Stimulated activated CD8-positive, alpha-beta memory T cell treated with anti-CD3 and anti-CD28 coated beads, Interleukin-12 subunit alpha, Interleukin-12 subunit beta, amount 100 ng/mL, for 4 hours (primary cell): ENCODE measurements around the gene TTC28.

Source experiments
- DNase-seq: peaks from one replicate; pipeline ENCODE4 v3.0.0-alpha.2; 2020; ENCODE audit warnings: low read depth

Gene TTC28

DNA sequence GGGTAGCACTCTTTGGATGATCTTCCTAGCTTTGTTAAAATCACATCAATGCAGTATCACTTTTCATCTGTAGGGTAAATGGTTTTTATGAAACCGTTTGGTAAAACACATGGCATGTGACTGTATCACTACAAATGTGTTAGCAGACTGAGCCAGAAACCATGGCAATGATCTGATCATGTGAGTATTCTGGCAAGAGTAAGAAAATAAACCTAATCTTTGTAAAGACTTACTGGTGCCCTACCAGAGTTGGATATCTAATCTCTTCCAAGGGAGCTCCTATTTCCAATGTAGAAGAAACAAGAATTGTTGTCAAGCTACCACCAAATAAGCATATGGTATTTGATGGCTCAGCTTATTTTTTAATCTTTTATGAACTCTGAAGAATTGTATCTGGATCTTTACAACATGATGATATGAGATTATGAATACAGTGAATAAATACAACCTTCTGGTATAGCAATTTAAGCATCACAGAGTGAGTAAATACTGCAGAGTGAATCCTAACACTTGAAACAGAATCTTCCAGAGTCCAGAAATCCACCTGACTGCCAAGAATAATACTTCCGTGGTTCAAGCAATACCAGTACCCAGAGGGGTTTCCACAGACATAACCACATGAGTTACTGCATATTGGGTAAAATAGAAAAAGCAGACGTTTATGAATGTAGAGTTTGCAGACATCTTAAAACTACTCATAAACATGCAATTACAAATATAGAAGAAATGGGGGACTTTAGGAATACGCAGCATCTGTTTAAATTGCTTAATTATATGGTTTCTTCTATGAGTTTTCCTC is 238.8 kb downstream of the TTC28 start:
- no peak for DNase-seq

DNA sequence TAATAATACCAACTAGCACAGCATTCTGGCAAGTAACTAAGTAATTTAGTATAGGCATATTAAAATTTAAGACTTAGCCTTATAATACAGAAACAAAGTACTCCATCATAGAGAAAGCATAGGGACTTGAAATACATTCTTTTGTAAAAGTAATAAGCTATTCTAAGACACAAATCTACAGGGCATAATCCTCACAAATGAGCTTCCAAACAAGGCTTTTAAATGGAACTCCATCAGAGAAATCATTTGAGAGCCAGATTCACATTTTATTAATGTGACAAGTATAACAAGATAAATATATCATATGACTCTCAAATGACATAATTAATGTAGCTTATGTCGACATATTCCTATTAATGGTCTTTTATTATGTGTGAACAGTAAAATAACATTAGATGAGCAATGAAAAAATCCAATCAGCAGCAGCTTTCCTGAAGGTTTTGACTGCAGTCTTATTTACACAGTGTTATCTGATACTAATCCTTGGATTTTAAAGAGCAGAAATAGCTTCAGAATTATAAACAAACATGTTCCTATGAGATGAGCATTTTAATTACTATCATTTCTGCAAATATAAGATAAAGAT is 241.4 kb downstream of the TTC28 start:
- DNase-seq, result no peak

DNA sequence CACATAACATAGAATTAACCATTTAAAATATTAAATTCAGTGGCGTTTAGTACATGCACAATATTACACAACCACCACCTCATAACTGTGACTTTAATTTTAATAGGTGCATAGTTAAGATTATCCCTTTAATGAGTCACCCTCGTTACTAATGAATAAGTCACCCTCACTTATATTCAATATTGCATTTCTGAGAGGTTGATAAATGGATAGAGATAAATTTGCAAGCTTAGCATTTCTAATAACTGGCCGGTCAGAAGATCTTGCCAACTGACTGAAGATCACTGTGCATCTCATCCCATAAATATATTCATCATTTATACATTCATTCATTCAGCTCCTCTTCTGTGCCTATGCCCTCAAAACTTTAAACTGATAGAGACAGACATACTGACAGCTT is 243.7 kb downstream of the TTC28 start:
- no peak for DNase-seq

DNA sequence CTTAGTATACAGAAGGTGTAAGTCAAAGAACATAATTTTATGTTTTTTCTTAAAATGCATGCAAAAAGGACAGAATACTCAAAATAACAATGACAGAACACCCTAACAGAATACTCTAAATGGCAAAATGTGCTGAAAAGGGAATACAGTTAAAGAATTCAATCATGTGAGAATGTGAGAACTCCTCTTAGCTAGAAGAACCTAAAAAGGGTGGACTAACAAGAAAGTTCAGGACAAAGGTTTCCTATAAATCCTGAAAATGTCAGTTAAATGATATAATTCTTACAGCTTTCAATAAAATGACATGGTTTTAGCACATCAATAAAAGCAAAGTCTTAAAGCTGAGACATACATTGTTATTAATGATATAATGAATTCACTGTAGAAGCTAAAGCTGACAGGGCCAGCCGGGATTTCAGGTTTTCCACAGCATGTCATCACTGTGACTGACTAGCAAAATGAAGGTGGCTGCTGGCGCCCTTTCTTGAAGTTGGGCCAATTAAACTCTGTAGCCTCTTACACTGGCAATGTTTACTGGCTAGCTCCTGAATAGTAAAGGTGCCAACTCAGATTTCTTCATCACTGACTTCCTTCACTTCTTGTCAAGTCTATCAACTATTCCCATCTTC is 244.4 kb downstream of the TTC28 start:
- no peak for DNase-seq

DNA sequence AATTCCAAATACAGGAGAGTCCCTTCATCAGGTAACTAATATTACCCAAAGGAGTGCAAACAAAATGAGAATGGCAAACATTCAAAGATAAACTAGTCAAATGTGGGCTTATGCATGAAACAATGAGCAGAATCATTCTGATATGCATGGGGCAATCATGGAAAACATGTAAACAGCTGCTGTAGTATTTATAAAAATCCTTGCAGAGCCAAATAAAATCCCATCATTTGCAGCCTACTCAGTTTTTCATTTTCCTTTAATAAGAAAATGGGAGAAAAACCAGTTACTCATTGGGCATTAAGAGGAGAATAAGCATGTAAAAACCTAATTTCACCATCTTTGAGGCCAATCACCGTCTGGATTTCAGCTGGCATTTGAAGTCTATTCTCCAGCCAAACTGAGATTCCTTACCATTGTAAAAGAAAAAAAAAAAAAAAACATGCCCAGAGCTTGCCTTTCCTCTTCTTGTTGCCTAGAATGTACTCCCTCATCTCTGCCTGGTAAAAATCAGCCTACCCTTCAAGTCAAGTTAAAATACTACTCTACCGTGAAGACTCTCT is 249.1 kb downstream of the TTC28 start:
- DNase-seq, result no peak

DNA sequence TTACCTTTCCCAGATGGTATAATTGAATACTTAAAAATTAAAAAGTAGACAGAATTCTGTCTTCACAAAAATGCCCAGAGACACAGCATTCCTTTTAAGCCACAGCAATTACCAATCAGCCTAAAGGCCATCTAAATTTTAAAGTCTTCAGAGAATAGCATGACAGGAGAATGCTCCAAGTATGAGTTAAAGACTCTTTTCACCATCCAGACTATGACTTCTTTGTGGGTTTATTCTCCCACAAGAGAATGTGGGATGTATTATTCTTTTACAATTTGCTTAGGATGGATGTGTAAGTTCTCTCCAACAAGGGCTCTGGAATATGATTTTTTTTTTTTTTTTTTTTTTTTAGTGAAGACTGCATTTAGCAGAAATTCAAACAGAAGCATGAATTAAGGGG is 249.9 kb downstream of the TTC28 start:
- no peak for DNase-seq

DNA sequence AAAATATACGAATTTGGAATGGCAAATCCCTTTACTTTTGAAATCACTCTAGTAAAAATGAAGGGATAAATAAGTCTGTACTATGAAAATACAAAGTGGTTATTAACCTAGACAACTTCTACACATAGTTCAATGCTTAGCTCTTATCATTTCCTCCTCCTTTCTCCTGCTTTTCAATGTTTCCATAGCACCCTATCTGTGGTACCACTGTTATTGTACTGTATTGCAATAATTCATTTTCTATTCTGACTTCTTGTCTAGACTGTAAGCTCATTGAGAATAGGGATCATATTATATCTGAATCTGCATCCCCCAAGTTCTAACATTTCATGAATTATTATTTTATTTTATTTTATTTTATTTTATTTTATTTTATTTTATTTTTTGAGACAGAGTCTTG is 251.4 kb downstream of the TTC28 start:
- DNase-seq, result no peak

DNA sequence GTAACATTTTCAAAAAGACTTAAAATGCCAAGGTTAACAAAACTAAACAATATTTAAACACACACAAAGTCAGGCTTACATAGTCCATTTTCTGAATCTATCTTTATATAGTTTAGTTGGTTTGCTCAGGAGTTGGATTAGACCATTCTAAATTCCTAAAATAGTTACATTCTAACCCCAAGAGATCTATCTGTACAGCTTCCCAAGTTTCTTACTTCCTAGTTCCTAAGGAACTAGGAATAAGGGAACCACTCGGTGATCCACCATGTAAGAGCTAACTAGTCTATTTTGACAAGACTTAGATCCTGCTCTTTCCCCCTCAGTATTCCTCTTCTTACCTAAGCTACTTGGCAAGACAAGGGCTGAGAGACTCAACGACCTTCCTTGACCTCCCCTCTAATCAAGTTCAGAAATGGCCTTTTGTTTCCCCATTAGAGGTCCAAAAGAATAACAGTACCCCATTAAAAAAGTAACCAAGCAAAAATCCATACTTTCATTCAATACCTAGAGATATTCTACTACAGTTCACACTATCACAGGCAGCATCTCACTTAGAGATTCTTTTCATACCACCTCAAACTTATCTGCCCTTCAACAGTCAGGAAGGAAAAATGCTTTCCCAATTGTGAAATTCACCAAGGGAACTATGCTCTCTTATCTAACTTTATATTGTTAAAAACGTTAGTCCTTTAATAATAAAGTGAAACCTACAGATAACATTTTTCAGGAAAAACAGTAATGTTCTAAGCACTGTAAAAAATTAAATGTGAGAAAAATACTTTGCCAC is 253.1 kb downstream of the TTC28 start:
- DNase-seq, result no peak

DNA sequence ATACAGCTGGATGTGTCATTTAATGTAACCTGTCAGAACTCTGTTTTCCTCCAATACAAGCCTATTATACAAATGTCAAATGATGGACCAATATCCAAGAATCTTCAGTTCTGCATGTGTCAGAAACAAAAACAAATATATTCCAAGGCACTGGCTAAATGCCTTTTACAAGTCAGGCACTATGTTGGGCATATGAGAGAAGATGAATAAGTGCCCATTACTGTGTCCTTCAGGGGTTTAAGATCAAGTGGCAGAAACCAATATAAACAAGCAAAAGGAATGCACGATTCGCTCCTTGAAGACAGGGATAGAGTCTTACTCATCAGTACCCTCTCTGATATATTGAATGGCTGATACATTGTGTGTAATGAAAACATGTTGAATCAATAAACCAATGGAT is 254.4 kb downstream of the TTC28 start:
- DNase-seq, result no peak

DNA sequence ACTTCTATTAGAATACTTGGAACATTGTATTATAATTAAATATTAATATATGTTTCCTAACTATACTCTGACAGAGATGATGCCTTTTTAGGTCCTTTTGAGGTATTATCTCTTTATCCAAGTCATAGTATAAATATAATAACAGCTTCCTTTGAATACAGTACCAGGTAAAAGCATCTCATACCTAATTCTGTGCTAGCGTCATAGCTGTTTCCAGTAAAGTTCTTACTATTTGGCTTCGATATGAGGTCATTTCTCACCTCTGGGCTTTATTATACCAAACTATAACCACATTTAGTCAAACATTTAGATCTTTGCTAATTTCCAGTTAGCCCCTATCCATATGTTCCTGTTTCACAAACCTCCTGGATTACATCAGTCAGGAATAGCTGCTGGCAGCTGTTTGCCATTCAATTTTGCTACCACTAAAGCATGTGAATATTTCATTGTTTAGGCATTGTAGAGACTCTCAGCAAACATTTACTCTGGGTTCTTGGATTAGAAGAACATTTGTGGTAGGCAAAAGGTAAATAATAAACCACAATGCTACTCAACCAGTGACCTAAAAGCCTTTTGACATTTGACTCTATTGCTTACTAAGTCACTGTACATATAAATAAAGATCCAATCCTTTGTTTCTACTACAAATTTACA is 255.1 kb downstream of the TTC28 start:
- no peak for DNase-seq

DNA sequence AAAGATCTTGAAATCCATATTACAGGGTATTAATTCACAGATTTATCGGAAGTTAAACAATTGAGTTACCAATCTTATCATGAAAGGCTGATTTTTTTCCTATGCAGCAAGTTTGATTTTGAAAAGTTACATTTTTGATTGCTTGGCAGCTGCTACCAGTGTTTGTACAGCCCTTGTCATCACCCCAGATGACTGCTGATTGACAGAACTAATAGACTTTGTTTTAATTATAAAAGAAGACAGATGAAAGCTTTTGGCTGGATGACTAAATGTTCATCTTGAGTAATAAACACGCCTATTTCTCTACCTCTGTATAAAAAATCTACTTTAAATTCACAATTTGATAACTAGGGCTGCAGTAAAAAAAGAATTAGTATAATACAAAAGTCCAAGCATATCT is 259.7 kb downstream of the TTC28 start:
- no peak for DNase-seq

DNA sequence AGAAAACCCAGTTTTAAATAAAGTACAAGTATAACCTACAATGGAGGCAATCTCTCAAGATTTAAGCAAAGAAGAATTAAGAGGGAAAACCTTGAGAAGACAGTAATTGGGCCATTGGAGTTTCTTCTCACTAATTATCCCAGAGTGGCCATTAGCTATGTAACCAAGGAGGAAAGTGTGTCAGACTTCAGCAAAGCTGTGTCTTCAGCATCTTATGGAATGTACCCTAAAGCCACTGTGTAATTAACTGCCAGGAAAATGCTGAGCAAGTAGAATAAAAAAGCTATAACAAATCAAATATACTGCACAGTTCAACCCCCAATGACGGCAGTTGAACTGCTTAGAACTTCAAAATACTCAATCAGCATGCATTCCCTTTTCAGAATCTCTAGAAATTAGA is 261.6 kb downstream of the TTC28 start:
- no peak for DNase-seq

DNA sequence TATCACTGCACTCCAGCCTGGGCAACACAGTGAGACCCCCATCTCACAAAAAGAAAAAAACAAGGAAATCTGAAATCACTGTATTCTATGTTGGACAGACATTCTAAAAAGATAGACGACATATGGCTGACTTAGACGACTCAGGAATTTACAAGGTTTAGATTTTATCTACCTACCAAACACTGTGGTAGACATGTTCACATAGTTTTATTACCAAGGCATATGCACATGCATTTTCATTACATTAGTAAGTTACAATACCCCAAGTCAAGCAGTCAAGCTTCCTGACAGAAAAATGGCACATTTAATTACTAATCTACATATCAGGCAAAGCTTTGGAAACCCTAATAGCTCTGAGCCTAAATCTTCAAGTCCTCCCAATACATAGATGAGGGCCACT is 262.2 kb downstream of the TTC28 start:
- DNase-seq, result no peak

DNA sequence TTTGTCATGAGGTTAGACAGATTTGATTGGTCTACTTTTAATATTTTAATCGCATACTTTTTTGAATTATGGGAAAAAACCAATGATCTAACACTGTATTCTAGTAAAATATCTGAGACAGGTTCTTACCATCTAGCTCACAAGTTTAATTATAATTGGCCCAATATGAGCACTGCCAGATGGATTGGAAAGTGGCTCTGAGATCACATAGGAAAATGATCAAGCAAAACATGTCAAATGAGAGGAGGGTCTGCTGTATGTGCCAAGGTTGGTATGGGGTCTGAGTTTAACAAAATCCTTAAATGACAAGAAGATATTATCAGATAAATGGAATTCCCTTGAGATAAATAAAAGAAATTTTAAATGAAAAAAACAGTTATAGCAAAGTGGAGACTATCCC is 264.7 kb downstream of the TTC28 start:
- DNase-seq, result no peak

DNA sequence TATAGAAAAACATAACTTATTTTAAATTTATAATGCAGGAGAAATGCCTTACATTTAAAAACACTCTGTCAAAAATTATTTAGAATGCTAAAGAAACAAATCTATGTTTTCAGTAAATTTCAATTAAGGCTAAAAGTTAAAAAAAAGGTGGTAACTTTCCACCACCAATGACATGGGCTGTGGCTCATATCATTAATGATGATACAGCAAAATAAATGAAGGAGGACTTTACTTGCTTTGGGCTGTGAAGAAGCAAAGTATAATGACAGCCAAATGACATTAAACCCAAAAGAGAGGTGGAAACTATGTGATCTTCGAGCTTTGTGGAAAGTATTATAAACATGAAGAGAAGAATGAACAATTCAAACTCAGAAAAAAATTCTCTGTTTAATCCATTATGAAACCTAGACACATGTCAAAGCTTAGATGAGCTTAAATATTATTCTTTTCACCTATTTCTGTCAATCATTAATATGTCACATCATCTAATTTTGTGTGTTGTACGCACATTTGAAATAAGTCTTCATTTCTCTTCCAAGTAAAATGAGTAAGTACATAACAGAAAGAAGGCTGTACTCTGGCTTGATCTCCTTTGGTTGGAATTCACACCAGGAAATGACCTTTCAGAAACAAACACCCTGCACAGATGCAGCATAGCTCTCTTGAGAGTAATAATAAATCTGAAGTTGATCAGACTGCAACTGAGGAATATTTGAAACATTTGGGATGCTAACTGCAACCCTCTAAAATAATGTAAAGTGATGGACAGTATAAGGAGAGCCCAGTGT is 265.8 kb downstream of the TTC28 start:
- DNase-seq, result no peak

DNA sequence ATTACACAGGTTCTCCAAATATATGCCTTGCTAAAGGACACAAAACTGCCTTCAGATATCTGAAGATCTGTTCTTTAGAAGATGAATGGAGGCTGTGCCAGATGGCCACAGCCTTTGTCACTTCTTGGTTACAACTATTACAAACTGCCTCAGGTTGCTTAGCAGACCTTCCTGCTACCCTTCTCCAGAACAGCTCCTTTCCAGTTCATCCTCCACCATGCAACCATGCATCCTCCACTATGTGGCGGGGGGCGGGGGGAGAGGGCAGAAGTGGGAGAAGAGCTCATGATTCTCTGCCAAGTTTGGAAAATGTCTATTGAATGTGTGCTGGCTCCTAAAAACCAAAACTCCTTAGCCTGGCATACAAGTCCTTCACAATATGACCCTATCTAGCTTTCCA is 267.5 kb downstream of the TTC28 start:
- DNase-seq, result no peak

DNA sequence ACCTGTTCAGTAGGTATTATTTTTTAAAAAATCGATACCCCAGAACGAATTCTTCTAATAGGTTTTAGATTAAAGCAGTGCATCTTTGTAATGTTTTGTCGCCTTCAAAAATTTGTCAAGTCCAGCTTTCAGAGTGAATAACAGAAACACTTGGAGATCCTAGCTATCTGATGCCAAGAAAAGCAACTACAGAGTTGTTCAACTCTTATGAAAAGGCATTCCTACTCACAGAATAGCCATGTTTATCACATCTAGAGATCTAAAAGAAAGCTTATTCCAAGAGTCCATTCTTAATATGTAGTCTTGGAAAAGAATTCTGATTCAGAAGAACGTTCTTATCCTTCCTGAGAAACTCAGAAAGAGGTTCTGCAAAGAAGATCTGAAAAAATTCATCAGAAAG is 268.5 kb downstream of the TTC28 start:
- DNase-seq, result no peak

DNA sequence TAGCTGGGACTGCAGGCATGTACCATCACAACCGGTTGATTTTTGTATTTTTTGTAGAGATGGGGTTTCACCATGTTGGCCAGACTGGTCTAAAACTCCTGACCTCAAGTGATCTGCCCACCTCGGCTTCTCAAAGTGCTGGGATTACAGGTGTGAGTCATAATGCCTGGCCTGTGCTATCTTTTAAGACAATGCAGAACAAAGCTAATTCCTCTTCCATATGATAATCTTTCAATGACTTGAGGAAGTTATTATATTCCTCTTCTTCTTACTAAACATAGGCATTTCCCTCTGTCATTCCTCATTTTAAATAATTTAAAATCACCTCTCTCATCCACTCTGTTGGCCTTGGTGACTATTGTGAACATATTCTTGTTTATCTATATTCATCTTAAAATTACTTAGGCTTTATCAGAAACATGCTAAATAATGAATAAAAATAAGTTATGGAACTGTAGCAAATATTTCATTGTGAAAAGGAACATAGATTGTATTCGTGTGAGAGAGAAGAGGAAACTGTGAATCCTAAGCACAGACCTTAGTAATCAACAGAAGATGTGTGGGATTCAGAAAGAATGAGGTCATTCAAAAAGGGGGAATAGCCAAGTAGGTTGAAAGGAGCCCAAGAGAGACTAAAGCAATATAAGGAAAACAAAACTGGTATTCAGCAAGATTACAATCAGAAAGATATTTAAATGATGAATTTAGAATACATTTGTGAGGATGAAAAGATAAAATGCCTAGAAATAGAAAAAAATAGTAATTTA is 269.4 kb downstream of the TTC28 start:
- no peak for DNase-seq

DNA sequence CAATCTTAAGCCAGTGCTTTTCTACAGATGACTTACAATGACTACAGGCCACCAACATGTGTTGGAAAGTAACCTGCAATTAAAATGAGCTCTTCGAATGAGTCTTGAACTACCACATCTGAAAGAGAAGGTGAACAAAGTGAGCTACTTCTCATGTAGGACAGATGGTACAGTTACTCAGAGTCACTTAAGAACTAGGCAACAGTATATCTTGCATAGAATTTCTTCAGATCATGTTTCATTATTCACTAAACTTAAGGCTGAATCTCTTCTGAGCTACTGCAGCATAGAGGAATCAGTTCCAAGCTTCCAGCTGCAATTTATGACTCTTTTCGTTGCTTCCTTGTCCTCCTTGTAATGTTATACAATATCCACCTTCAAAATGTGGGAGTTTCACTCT is 270.9 kb downstream of the TTC28 start:
- DNase-seq, result no peak

DNA sequence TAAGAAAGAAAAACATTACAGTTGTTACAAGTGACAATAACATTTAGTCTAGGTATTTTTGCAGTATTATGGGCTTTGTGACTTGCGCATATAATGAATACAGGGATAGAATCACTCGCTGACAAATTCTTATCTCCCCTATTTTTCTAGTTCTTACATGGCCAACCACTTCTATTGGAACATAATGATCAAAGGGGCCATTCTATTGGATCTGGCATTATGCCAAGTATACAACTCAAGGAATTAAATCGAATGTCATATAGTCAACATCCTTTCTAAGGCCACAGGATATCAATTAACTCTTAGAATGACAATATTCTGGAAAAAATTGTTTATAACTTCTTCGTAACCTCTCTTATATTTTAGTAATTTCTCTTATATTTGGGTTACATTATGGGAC is 272.0 kb downstream of the TTC28 start:
- DNase-seq, result no peak
